ENCODE data around the gene THSD4.

THSD4 gene

GRCh38 chr15:71627604-71628003 lies 512.3 kb downstream of the THSD4 start:
- in situ Hi-C loops (cut with HindIII; ENCODE audit: low pct_unique_long_range_greater_than_20kb, low sequenced_read_pairs) = no loop called here
- TF ChIP-seq JUND (IDR thresholded peaks at IDR 0.05; ENCODE audit: low read depth) = no peak
- DNase-seq (ENCODE audit: low read depth in 1 of 2, low spot score in 1 of 2) = no peak

GRCh38 chr15:71628988-71629770 lies 513.9 kb downstream of the THSD4 start:
- in situ Hi-C loops (cut with HindIII; ENCODE audit: low pct_unique_long_range_greater_than_20kb, low sequenced_read_pairs) = no loop called here
- no peak for TF ChIP-seq JUND (IDR thresholded peaks at IDR 0.05; ENCODE audit: low read depth)
- no peak for DNase-seq (ENCODE audit: low read depth in 1 of 2, low spot score in 1 of 2)

- in situ Hi-C loops (cut with HindIII; ENCODE audit: low pct_unique_long_range_greater_than_20kb, low sequenced_read_pairs) = no loop called here
- DNase-seq (ENCODE audit: low read depth in 1 of 2, low spot score in 1 of 2) = no peak
- no peak for TF ChIP-seq JUND (IDR thresholded peaks at IDR 0.05; ENCODE audit: low read depth)
Measured at GRCh38 chr15:71629781-71630474, 514.7 kb downstream of the THSD4 start.

GRCh38 chr15:71630475-71630809 lies 515.2 kb downstream of the THSD4 start:
- in situ Hi-C loops (cut with HindIII; ENCODE audit: low pct_unique_long_range_greater_than_20kb, low sequenced_read_pairs) = no loop called here
- no peak for TF ChIP-seq JUND (IDR thresholded peaks at IDR 0.05; ENCODE audit: low read depth)

GRCh38 chr15:71632576-71633195 lies 517.4 kb downstream of the THSD4 start:
- DNase-seq (ENCODE audit: low read depth in 1 of 2, low spot score in 1 of 2) = no peak
- no peak for TF ChIP-seq JUND (IDR thresholded peaks at IDR 0.05; ENCODE audit: low read depth)
- in situ Hi-C loops (cut with HindIII; ENCODE audit: low pct_unique_long_range_greater_than_20kb, low sequenced_read_pairs) = no loop called here

More at GRCh38 chr15:71630475-71630809, 515.2 kb downstream of the THSD4 start:
- DNase-seq (ENCODE audit: low read depth in 1 of 2, low spot score in 1 of 2) = no peak

GRCh38 chr15:71634820-71635560 lies 519.7 kb downstream of the THSD4 start:
- in situ Hi-C loops (cut with HindIII; ENCODE audit: low pct_unique_long_range_greater_than_20kb, low sequenced_read_pairs) = no loop called here

GRCh38 chr15:71635735-71636134 lies 520.5 kb downstream of the THSD4 start:
- no peak for TF ChIP-seq JUND (IDR thresholded peaks at IDR 0.05; ENCODE audit: low read depth)
- no peak for DNase-seq (ENCODE audit: low read depth in 1 of 2, low spot score in 1 of 2)
- in situ Hi-C loops (cut with HindIII; ENCODE audit: low pct_unique_long_range_greater_than_20kb, low sequenced_read_pairs) = no loop called here

More at GRCh38 chr15:71634820-71635560, 519.7 kb downstream of the THSD4 start:
- no peak for TF ChIP-seq JUND (IDR thresholded peaks at IDR 0.05; ENCODE audit: low read depth)
- DNase-seq (ENCODE audit: low read depth in 1 of 2, low spot score in 1 of 2) = no peak

- DNase-seq (ENCODE audit: low read depth in 1 of 2, low spot score in 1 of 2) = no peak
- no peak for TF ChIP-seq JUND (IDR thresholded peaks at IDR 0.05; ENCODE audit: low read depth)
- in situ Hi-C loops (cut with HindIII; ENCODE audit: low pct_unique_long_range_greater_than_20kb, low sequenced_read_pairs) = no loop called here
Measured at GRCh38 chr15:71638876-71639275, 523.6 kb downstream of the THSD4 start.

- in situ Hi-C loops (cut with HindIII; ENCODE audit: low pct_unique_long_range_greater_than_20kb, low sequenced_read_pairs) = no loop called here
- no peak for TF ChIP-seq JUND (IDR thresholded peaks at IDR 0.05; ENCODE audit: low read depth)
- DNase-seq (ENCODE audit: low read depth in 1 of 2, low spot score in 1 of 2) = no peak
Measured at GRCh38 chr15:71639471-71639870, 524.2 kb downstream of the THSD4 start.

- in situ Hi-C loops (cut with HindIII; ENCODE audit: low pct_unique_long_range_greater_than_20kb, low sequenced_read_pairs) = no loop called here
- DNase-seq (ENCODE audit: low read depth in 1 of 2, low spot score in 1 of 2) = no peak
Measured at GRCh38 chr15:71643918-71644317, 528.6 kb downstream of the THSD4 start.

GRCh38 chr15:71646767-71647486 lies 531.7 kb downstream of the THSD4 start:
- in situ Hi-C loops (cut with HindIII; ENCODE audit: low pct_unique_long_range_greater_than_20kb, low sequenced_read_pairs) = no loop called here
- DNase-seq (ENCODE audit: low read depth in 1 of 2, low spot score in 1 of 2) = no peak
- TF ChIP-seq JUND (IDR thresholded peaks at IDR 0.05; ENCODE audit: low read depth) = no peak

More at GRCh38 chr15:71643918-71644317, 528.6 kb downstream of the THSD4 start:
- no peak for TF ChIP-seq JUND (IDR thresholded peaks at IDR 0.05; ENCODE audit: low read depth)

- no peak for DNase-seq (ENCODE audit: low read depth in 1 of 2, low spot score in 1 of 2)
- TF ChIP-seq JUND (IDR thresholded peaks at IDR 0.05; ENCODE audit: low read depth) = no peak
- in situ Hi-C loops (cut with HindIII; ENCODE audit: low pct_unique_long_range_greater_than_20kb, low sequenced_read_pairs) = no loop called here
Measured at GRCh38 chr15:71647487-71647808, 532.2 kb downstream of the THSD4 start.
